Measurements from ENCODE around the gene JAML. TPM values are rescaled to one million over a fixed set of nuclear protein-coding genes. Genes with fewer than 3 reads are reported as not detected.

JAML gene
- total and polyA plus RNA-seq, 3 experiments from 2014 or later, result 210 to 387 (median 363) TPM

GRCh38 chr11:118148856-118149255, 76.0 kb downstream of the JAML start:
- Histone ChIP-seq H3K36me3 (ENCODE audit: insufficient read depth, low read length) (no peaks in the 10 kb centered on the region), H3K27me3 (ENCODE audit: insufficient read depth, low read length, poor library complexity, severe bottlenecking) (peaks cover 32% of the 10 kb centered on the region)
- CTCF ChIA-PET, result interaction anchor here (1.4 to 5.5 kb wide), 2 partner anchors 8 to 22 kb away, joined by 3 to 34 read pairs; no protein-coding TSS in a partner anchor

DNA sequence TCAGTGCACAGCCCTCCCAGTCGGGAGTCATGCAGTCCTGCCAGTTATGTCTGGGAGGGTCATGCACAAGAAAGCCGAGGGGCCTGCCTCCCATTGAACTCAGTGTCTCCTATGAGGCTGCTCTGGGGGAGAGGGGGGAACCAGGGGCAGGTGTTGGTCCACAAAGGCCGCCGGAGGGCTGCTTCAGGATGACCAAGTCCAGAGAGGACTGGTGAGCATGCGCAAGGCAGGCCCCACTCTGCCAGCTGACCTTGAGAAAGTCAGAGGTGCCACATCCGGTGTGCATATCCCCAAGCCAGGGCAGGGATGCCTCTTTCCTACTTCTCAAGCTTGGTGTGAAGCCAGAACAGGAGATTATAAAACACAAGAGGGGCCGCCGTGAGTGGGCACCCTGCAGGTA, 76.6 kb downstream of the JAML start:
- POLR2A ChIA-PET, result no interaction called here
- CTCF ChIA-PET, result interaction anchor here (1.4 to 5.5 kb wide), 2 partner anchors 8 to 22 kb away, joined by 3 to 34 read pairs; no protein-coding TSS in a partner anchor

More at GRCh38 chr11:118148856-118149255, 76.0 kb downstream of the JAML start:
- POLR2A ChIA-PET, result no interaction called here
- no peaks in the 10 kb centered on the region for H3K36me3 Mint-ChIP-seq
- Histone ChIP-seq H3K27ac (ENCODE audit: low read depth, low read length) (no peak overlapping the region), H3K9me3 (ENCODE audit: low read length) (no peaks in the 10 kb centered on the region), H3K4me1 (ENCODE audit: insufficient read depth, low read length) (no peaks in the 10 kb centered on the region), H3K4me3 (ENCODE audit: low read length) (no peak overlapping the region)
- H3K27me3 Mint-ChIP-seq, result peaks cover 32 to 39% of the 10 kb centered on the region in 2 donors
- H3K27ac Mint-ChIP-seq, result no peak overlapping the region
- peak overlapping the region in 1 of 7 donors; percentile 36 for H3K4me3 Mint-ChIP-seq
- no peaks in the 10 kb centered on the region for H3K9me3 Mint-ChIP-seq
- no peak for DNase-seq
- peaks cover 4 to 23% (median 6%) of the 10 kb centered on the region in 3 donors for H3K4me1 Mint-ChIP-seq

GRCh38 chr11:118147502-118147901, 77.3 kb downstream of the JAML start:
- H3K4me3 ChIP-seq (ENCODE audit: low read length), result no peak overlapping the region
- Mint-ChIP-seq H3K27me3 (peaks cover 34 to 47% of the 10 kb centered on the region in 2 donors), H3K4me1 (peaks cover 0 to 16% (median 3%) of the 10 kb centered on the region in 3 donors), H3K9me3 (no peaks in the 10 kb centered on the region), H3K4me3 (peak overlapping the region in 2 of 7 donors; percentile 24 to 25), H3K27ac (no peak overlapping the region), H3K36me3 (no peaks in the 10 kb centered on the region)
- H3K36me3 ChIP-seq (ENCODE audit: insufficient read depth, low read length), result no peaks in the 10 kb centered on the region
- H3K4me1 ChIP-seq (ENCODE audit: insufficient read depth, low read length), result no peaks in the 10 kb centered on the region
- H3K27ac ChIP-seq (ENCODE audit: low read depth, low read length), result no peak overlapping the region
- POLR2A ChIA-PET, result no interaction called here
- peaks cover 26% of the 10 kb centered on the region for H3K27me3 ChIP-seq (ENCODE audit: insufficient read depth, low read length, poor library complexity, severe bottlenecking)
- H3K9me3 ChIP-seq (ENCODE audit: low read length), result no peaks in the 10 kb centered on the region
- no peak for DNase-seq
- CTCF ChIA-PET, result interaction anchor here (1.4 to 5.5 kb wide), 2 partner anchors 9 to 23 kb away, joined by 3 to 34 read pairs; no protein-coding TSS in a partner anchor

More for the DNA sequence above, 76.6 kb downstream of the JAML start:
- no peaks in the 10 kb centered on the region for H3K36me3 Mint-ChIP-seq
- no peaks in the 10 kb centered on the region for H3K4me1 ChIP-seq (ENCODE audit: insufficient read depth, low read length)
- H3K27me3 ChIP-seq (ENCODE audit: insufficient read depth, low read length, poor library complexity, severe bottlenecking), result peaks cover 27% of the 10 kb centered on the region
- H3K36me3 ChIP-seq (ENCODE audit: insufficient read depth, low read length), result no peaks in the 10 kb centered on the region
- no peak overlapping the region for H3K4me3 ChIP-seq (ENCODE audit: low read length)
- H3K9me3 ChIP-seq (ENCODE audit: low read length), result no peaks in the 10 kb centered on the region
- H3K27ac ChIP-seq (ENCODE audit: low read depth, low read length), result no peak overlapping the region
- no peak overlapping the region for H3K27ac Mint-ChIP-seq
- DNase-seq, result no peak
- peaks cover 0 to 19% (median 3%) of the 10 kb centered on the region in 3 donors for H3K4me1 Mint-ChIP-seq
- H3K27me3 Mint-ChIP-seq, result peaks cover 29 to 40% of the 10 kb centered on the region in 2 donors
- no peak overlapping the region for H3K4me3 Mint-ChIP-seq
- H3K9me3 Mint-ChIP-seq, result no peaks in the 10 kb centered on the region

DNA sequence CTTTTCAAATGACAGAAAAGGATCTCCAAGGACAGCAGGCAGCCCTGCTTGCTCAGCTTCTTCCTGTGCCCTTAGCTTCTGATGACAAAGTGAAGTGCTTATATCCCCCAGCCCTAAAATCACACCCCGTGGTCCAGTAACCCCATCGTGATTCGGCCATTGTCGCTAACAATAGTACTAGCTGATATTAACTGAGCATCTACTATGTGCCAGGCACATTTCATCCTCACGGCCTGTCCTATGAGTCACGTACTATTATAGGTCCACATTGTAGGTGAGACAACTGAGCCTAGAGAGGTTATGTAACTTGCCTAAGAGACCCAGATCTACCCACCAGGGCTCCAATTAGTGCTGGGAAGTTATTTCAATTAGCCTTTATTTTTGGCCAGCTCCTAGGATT, 78.3 kb downstream of the JAML start:
- ChIA-PET POLR2A (no interaction called here), CTCF (interaction anchor here (1.3 to 5.5 kb wide), 3 partner anchors 24 to 448 kb away, joined by 3 to 34 read pairs (median 7); no protein-coding TSS in a partner anchor)
- Mint-ChIP-seq H3K4me3 (peak overlapping the region; percentile 72 to 90 (median 83)), H3K9me3 (no peaks in the 10 kb centered on the region), H3K27me3 (peaks cover 43 to 52% of the 10 kb centered on the region in 2 donors), H3K4me1 (peaks cover 0 to 12% (median 3%) of the 10 kb centered on the region in 3 donors), H3K36me3 (no peaks in the 10 kb centered on the region), H3K27ac (peak overlapping the region in 4 of 8 donors; percentile 45 to 90 (median 59))
- H3K27ac ChIP-seq (ENCODE audit: low read depth, low read length), result no peak overlapping the region
- H3K4me3 ChIP-seq (ENCODE audit: low read length), result no peak overlapping the region
- H3K36me3 ChIP-seq (ENCODE audit: insufficient read depth, low read length), result no peaks in the 10 kb centered on the region
- peaks cover 17% of the 10 kb centered on the region for H3K27me3 ChIP-seq (ENCODE audit: insufficient read depth, low read length, poor library complexity, severe bottlenecking)
- no peaks in the 10 kb centered on the region for H3K4me1 ChIP-seq (ENCODE audit: insufficient read depth, low read length)
- no peaks in the 10 kb centered on the region for H3K9me3 ChIP-seq (ENCODE audit: low read length)
- DNase-seq, result peak in 1 of 5 donors; percentile 41

DNA sequence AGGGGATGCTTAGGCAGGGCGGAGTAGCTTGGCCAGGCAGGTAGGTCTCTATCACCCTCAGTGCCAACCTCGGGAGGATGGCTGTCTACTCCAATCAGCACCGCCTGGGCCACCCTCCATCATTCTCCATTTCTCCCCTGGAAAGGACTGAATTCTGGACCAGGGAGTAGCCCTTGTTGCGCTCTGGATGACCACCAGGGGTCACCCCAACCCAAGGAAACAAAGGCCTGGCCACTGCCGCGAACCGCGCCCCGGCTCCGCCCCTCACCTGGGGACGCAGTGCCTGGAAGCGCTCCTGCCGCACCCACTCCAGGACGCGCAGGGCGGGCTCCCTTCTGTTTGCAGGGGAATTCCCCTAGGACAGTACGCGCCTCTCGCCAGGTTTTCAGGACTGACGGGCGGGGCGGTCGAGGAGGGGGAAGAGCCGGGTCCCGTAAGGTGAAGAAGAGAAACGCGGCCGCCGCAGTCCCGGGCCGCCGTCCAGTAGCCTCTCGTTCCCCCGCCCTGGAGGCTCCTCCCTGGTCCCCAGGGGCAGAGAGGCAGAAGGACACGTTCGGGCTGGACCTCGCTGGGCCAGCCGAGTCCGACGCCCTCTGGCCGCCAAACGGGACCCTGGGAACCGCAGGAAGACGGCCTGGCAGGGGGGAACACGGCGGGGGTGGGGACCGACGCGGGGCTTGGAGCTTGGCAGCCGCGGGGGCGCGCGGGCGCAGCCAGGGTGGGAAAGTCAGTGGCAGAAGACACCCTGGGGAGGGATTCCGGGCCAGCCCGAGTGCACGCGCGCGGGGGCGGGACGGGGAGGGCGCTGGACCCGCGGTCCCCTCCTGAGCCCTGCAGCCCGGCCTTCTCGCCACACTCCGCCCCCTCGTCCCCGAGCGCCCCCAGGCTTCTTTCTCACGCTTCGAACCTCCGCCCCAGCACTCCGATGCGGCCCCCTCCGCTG, 79.3 kb downstream of the JAML start:
- no peaks in the 10 kb centered on the region for H3K36me3 Mint-ChIP-seq
- no peaks in the 10 kb centered on the region for H3K36me3 ChIP-seq (ENCODE audit: insufficient read depth, low read length)
- ChIA-PET POLR2A (no interaction called here), CTCF (interaction anchor here (1.0 to 5.5 kb wide), 9 partner anchors 10 to 466 kb away, joined by 3 to 34 read pairs (median 6); no protein-coding TSS in a partner anchor)
- no peaks in the 10 kb centered on the region for H3K4me1 ChIP-seq (ENCODE audit: insufficient read depth, low read length)
- H3K9me3 ChIP-seq (ENCODE audit: low read length), result no peaks in the 10 kb centered on the region
- H3K4me1 Mint-ChIP-seq, result peaks cover 0 to 9% (median 3%) of the 10 kb centered on the region in 3 donors
- H3K27me3 Mint-ChIP-seq, result peaks cover 46 to 54% of the 10 kb centered on the region in 2 donors
- DNase-seq, result peak; percentile 81 to 90 (median 84)
- peak overlapping the region; percentile 43 for H3K4me3 ChIP-seq (ENCODE audit: low read length)
- peak overlapping the region in 2 of 8 donors; percentile 67 to 83 for H3K27ac Mint-ChIP-seq
- no peak overlapping the region for H3K27ac ChIP-seq (ENCODE audit: low read depth, low read length)
- peak overlapping the region; percentile 78 to 91 (median 83) for H3K4me3 Mint-ChIP-seq
- peaks cover 22% of the 10 kb centered on the region for H3K27me3 ChIP-seq (ENCODE audit: insufficient read depth, low read length, poor library complexity, severe bottlenecking)
- H3K9me3 Mint-ChIP-seq, result no peaks in the 10 kb centered on the region

- H3K4me1 ChIP-seq (ENCODE audit: insufficient read depth, low read length), result no peaks in the 10 kb centered on the region
- H3K27me3 ChIP-seq (ENCODE audit: insufficient read depth, low read length, poor library complexity, severe bottlenecking), result peaks cover 29% of the 10 kb centered on the region
- no peak overlapping the region for H3K4me3 ChIP-seq (ENCODE audit: low read length)
- Mint-ChIP-seq H3K4me3 (peak overlapping the region in 6 of 7 donors; percentile 15 to 87 (median 80)), H3K27ac (no peak overlapping the region), H3K36me3 (no peaks in the 10 kb centered on the region), H3K27me3 (peaks cover 49 to 61% of the 10 kb centered on the region in 2 donors), H3K9me3 (no peaks in the 10 kb centered on the region), H3K4me1 (peaks cover 0 to 9% (median 3%) of the 10 kb centered on the region in 3 donors)
- H3K36me3 ChIP-seq (ENCODE audit: insufficient read depth, low read length), result no peaks in the 10 kb centered on the region
- H3K9me3 ChIP-seq (ENCODE audit: low read length), result no peaks in the 10 kb centered on the region
- POLR2A ChIA-PET, result no interaction called here
- DNase-seq, result peak in 1 of 5 donors; percentile 38
- no peak overlapping the region for H3K27ac ChIP-seq (ENCODE audit: low read depth, low read length)
- CTCF ChIA-PET, result interaction anchor here (1.0 to 5.5 kb wide), 11 partner anchors 10 to 467 kb away, joined by 3 to 34 read pairs (median 4); partner anchors contain the start of gene IL10RA
Observed at GRCh38 chr11:118144301-118145268, 80.2 kb downstream of the JAML start.

Measured in CD8-positive, alpha-beta memory T cell (primary cell).